Omental fat pad (tissue), 4 donors: ENCODE measurements around the gene SERPINB1. TPM values are rescaled to one million over a fixed set of nuclear protein-coding genes. Genes with fewer than 3 reads are reported as not detected.
"Not testable (repeated sequence)": the region's sequence is repeated elsewhere in the genome, so short reads cannot be mapped to it uniquely, and the experiment has no call there.

ENCODE experiments used
- ATAC-seq: fragments of 150-250 bp; one replicate; pipeline ENCODE4 v1.9.1; 2016; ENCODE audit warnings: mild to moderate bottlenecking, moderate library complexity; ENCODE audit not compliant: low FRiP score
- DNase-seq: peaks from one replicate; pipeline ENCODE4 v3.0.0-alpha.2; 2019; ENCODE audit warnings: low spot score
- CTCF ChIP-seq, 3 donors: fragments of 450-650 bp; IDR thresholded peaks; one replicate each; pipeline ENCODE4 v1.5.1; 2016 to 2017; ENCODE audit warnings: antibody characterized with exemption in 3 of 3, mild to moderate bottlenecking in 3 of 3, moderate library complexity in 2 of 3
- total RNA-seq, 4 donors: library from RNA; depleted of rRNA; stranded (reverse); fragments of >200 nt; gene quantifications; one replicate each; pipeline ENCODE4 v1.1.0, GENCODE V29; 2016

Gene SERPINB1
- total RNA-seq, 4 donors from 2014 or later, result 40.8 to 146 (median 50.1) TPM

DNA sequence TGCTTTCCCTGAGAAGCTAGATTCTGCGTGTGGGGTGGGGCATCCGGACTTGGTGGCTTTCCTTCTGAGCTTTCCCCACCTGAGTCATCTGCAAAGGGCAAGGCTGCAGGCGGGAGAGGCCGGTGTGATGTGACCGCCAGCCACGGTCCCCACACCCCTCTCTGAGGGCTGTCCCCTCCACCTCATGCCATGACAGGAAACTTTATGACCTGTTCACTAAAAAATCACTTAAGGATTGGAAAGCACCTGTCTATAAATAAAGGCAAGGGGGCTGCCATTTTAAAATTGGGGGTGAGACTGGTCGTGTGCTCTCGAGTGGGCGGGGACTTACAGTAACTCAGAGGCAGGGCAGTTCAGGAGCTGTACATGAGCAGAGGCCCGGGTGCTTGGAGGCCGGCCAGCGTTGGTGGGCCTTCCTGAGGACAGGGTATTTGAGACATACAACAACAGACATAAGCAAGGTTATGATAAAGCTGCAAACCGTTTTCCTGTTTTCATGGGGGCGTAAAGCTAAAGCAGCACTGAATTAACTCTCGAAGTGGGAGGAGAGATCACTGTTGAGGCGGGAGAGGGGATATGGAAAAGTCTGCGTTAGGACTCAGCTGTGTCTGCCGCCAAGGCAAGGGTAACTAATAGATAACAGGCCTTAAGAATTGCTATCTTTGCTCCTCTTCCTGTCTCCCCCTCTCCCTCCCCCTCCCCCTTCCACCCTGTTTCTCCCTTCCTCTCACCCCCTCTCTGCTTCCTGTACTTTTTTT, 16.1 kb upstream of the SERPINB1 start:
- DNase-seq (no peak), ATAC-seq (peak; percentile 36)
- no peak for TF ChIP-seq CTCF (IDR thresholded peaks at IDR 0.05)

- DNase-seq, result no peak
- ATAC-seq, result no peak
- no peak for TF ChIP-seq CTCF (IDR thresholded peaks at IDR 0.05)
Measured at GRCh38 chr6:2857185-2857579, 15.5 kb upstream of the SERPINB1 start.

DNA sequence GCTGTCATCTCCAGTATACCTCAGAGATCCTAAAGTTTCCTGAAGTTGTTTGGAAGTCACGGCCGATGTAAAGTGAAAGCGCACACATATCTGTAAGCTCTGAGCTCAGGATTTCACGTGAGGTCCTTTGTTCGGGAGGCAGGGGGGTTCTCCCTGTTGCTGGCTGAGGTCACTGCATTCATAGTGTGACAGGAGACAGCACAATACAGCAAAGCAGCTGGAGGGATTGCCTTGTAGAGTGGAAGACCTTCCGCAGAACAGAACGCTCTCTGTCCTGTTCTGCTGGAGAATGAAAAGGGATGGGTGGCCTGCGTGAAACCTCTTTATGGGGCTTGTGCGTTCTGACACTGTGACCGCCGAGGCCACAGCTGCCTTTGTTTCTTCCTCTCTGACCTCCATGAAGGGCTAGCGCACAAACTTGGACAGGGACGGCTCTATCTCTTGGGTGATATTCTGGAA, 13.4 kb upstream of the SERPINB1 start:
- no peak for TF ChIP-seq CTCF (IDR thresholded peaks at IDR 0.05)
- DNase-seq (no peak), ATAC-seq (no peak)

GRCh38 chr6:2854396-2854982, 12.8 kb upstream of the SERPINB1 start:
- DNase-seq (no peak), ATAC-seq (peak; percentile 15)
- TF ChIP-seq CTCF (IDR thresholded peaks at IDR 0.05), result no peak

DNA sequence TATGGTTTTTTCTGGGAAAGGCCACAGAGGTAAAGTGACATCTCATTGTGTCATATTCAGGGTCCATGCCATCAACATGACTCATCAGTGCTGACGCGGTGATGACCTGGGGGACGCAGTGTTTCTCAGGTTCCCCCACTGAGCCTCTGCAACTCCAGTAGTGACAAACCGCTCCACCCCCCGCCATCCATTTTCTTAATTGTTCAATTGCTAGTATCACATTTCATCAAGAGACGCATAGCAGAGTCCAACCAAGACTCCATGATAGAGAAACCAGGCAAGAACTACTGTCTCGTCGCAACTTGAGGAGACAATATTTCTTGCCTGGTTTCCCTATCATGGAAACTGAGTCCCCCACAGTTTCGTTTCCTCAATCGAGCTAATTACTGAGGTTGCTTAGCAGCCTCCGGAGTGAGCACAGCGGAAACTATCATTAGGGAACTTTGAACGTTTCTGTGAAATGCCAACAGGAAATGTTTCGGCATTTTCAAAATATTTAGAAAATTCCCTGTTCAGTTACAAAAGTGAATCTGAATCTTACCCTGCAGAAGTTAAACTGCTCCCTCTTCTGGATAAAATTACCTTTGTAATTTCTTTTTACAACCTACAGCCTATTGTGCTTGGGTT, 12.2 kb upstream of the SERPINB1 start:
- ATAC-seq (peak; percentile 45), DNase-seq (peak; percentile 75)
- TF ChIP-seq CTCF (IDR thresholded peaks at IDR 0.05), result peak in 1 of 3 donors; percentile 13

- not testable (repeated sequence) for ATAC-seq, DNase-seq
Measured at GRCh38 chr6:2853378-2853768, 11.7 kb upstream of the SERPINB1 start.

- ATAC-seq, result no peak
- no peak for DNase-seq
- no peak for TF ChIP-seq CTCF (IDR thresholded peaks at IDR 0.05)
Measured at GRCh38 chr6:2852921-2853322, 11.3 kb upstream of the SERPINB1 start.
